Glomerular endothelial cell (primary cell): Measurements from ENCODE around the gene CCDC57. TPM values are rescaled to one million over a fixed set of nuclear protein-coding genes. Genes with fewer than 3 reads are reported as not detected.

Experiments used
- DNase-seq: peaks from one replicate; pipeline ENCODE4 v3.0.0-alpha.2; 2011; ENCODE audit warnings: low read depth, low spot score; ENCODE audit errors: extremely low read depth
- total RNA-seq: library from RNA; depleted of rRNA; stranded (reverse); fragments of >200 nt; gene quantifications from 2 replicates; pipeline ENCODE4 v1.2.3, GENCODE V29; 2015

The CCDC57 gene
- total RNA-seq, 1 donor from 2014 or later = 23.8 TPM

- DNase-seq = no peak
Observed at GRCh38 chr17:82055023-82055964, 157.3 kb downstream of the CCDC57 start.

GRCh38 chr17:82054351-82055022, 158.2 kb downstream of the CCDC57 start:
- DNase-seq = no peak

- no peak for DNase-seq
Observed at GRCh38 chr17:82053556-82054263, 158.9 kb downstream of the CCDC57 start.

- no peak for DNase-seq
Observed at GRCh38 chr17:82053130-82053529, 159.5 kb downstream of the CCDC57 start.

GRCh38 chr17:82052638-82053059, 160.0 kb downstream of the CCDC57 start:
- no peak for DNase-seq

- DNase-seq = no peak
Observed at GRCh38 chr17:82051776-82052637, 160.6 kb downstream of the CCDC57 start, which contains the start of the genes GPS1 and RFNG. Gene GPS1 (plus strand): TSS chr17:82051898. CDS start chr17:82051932, 34 bp downstream. Gene RFNG (minus strand): TSS chr17:82051811. CDS start chr17:82051766, 45 bp downstream.

Other genes with a start within 250 kb of the CCDC57 start
- gene ASPSCR1, start 235.2 kb downstream of the CCDC57 start, total RNA-seq = 21.8 and 25.1 TPM in 2 replicates
- gene CENPX, start 190.0 kb downstream of the CCDC57 start, total RNA-seq = 51.6 and 74.3 TPM in 2 replicates
- 12.8 and 24.9 TPM in 2 replicates for gene LRRC45, start 189.5 kb downstream of the CCDC57 start, total RNA-seq
- 42.1 and 67.9 TPM in 2 replicates for gene RAC3, start 181.2 kb downstream of the CCDC57 start, total RNA-seq
- gene DCXR, start 175.1 kb downstream of the CCDC57 start, total RNA-seq = 61.0 and 67.6 TPM in 2 replicates
- gene RFNG, start 161.0 kb downstream of the CCDC57 start, total RNA-seq = 45.0 and 49.1 TPM in 2 replicates
- 122 and 139 TPM in 2 replicates for gene GPS1, start 160.9 kb downstream of the CCDC57 start, total RNA-seq
- 55.7 and 75.2 TPM in 2 replicates for gene DUS1L, start 147.0 kb downstream of the CCDC57 start, total RNA-seq
- 165 and 201 TPM in 2 replicates for gene FASN, start 114.6 kb downstream of the CCDC57 start, total RNA-seq
- 151 and 170 TPM in 2 replicates for gene SLC16A3, start 16.2 kb upstream of the CCDC57 start, total RNA-seq
- gene CSNK1D, start 60.9 kb upstream of the CCDC57 start, total RNA-seq = 84.6 and 88.0 TPM in 2 replicates
- not detected in 2 replicates for gene CD7, start 104.8 kb upstream of the CCDC57 start, total RNA-seq
- 1.1 and 2.7 TPM in 2 replicates for gene SECTM1, start 120.9 kb upstream of the CCDC57 start, total RNA-seq
- not detected in 2 replicates for gene TEX19, start 146.4 kb upstream of the CCDC57 start, total RNA-seq
- gene UTS2R, start 158.9 kb upstream of the CCDC57 start, total RNA-seq = not detected in 2 replicates
- gene HEXD, start 205.5 kb upstream of the CCDC57 start, total RNA-seq = 18.8 and 31.1 TPM in 2 replicates
- 25.1 and 27.9 TPM in 2 replicates for gene OGFOD3, start 205.7 kb upstream of the CCDC57 start, total RNA-seq
- gene CYBC1, start 237.9 kb upstream of the CCDC57 start, total RNA-seq = 56.0 and 76.7 TPM in 2 replicates
- gene NARF, start 245.9 kb upstream of the CCDC57 start, total RNA-seq = 94.6 and 104 TPM in 2 replicates